Vagina (tissue), 2 donors: ENCODE measurements around the gene PARD6B. TPM values are rescaled to one million over a fixed set of nuclear protein-coding genes. Genes with fewer than 3 reads are reported as not detected.

Source experiments
- DNase-seq, 2 donors: peaks; one replicate each; pipeline ENCODE4 v3.0.0-alpha.2; 2017; ENCODE audit errors: extremely low spot score in 2 of 2
- H3K27ac ChIP-seq: fragments of 200-600 bp; sonication (generic); one replicate; pipeline ENCODE4 v1.5.1; 2019
- H3K27me3 ChIP-seq: fragments of 200-600 bp; sonication (generic); one replicate; pipeline ENCODE4 v1.5.1; 2019
- H3K36me3 ChIP-seq, 2 donors: fragments of 200-600 bp; sonication (generic); one replicate each; pipeline ENCODE4 v1.5.1; 2017 to 2019
- H3K4me1 ChIP-seq: fragments of 200-600 bp; sonication (generic); one replicate; pipeline ENCODE4 v1.5.1; 2019
- H3K4me3 ChIP-seq, 2 donors: fragments of 200-600 bp; sonication (generic); 1 replicate in 1 of 2; 2 replicates in 1 of 2; pipeline ENCODE4 v1.5.1; 2016 to 2019
- H3K9me3 ChIP-seq: fragments of 200-600 bp; sonication (generic); one replicate; pipeline ENCODE4 v1.5.1; 2019
- POLR2A ChIP-seq, 2 donors: fragments of 450-650 bp; IDR thresholded peaks; one replicate each; pipeline ENCODE4 v1.6.1; 2017; ENCODE audit warnings: antibody characterized with exemption in 2 of 2, mild to moderate bottlenecking in 2 of 2, moderate library complexity in 2 of 2
- POLR2AphosphoS5 ChIP-seq, 2 donors: sonication (generic); formaldehyde crosslinking; IDR thresholded peaks; one replicate each; pipeline ENCODE4 v1.9.0; 2017; ENCODE audit warnings: antibody characterized with exemption in 2 of 2, mild to moderate bottlenecking in 2 of 2, low read depth in 1 of 2; ENCODE audit not compliant: insufficient read depth in 1 of 2
- intact Hi-C: fragments of 100-400 bp; cut with DNase I; formaldehyde crosslinking; loops from one replicate; pipeline ENCODE4 v1.15.1; 2023
- total RNA-seq: library from RNA; depleted of rRNA; stranded (reverse); fragments of >200 nt; gene quantifications from one replicate; pipeline ENCODE4 v1.2.3, GENCODE V29; 2016
- TF ChIP-seq, protein P1 (sequence below), 3 experiments: fragments of 450-650 bp in 2 of 3; fragments of 200-600 bp in 1 of 3; sonication (generic) in 1 of 3; IDR thresholded peaks; one replicate each; pipeline ENCODE4 v1.5.1; 2017 to 2019; ENCODE audit warnings: antibody characterized with exemption in 3 of 3, mild to moderate bottlenecking in 2 of 3, moderate library complexity in 2 of 3

Gene PARD6B
- total RNA-seq, 1 donor from 2014 or later, result 4.7 TPM

- Histone ChIP-seq H3K36me3 (no peaks in the 10 kb centered on the region), H3K27ac (peak overlapping the region; percentile 77), H3K4me3 (no peak overlapping the region), H3K4me1 (peaks cover 37% of the 10 kb centered on the region), H3K27me3 (no peaks in the 10 kb centered on the region), H3K9me3 (no peaks in the 10 kb centered on the region)
- no peak for DNase-seq
- intact Hi-C loops, result no loop called here
- no peak for TF ChIP-seq POLR2A (IDR thresholded peaks at IDR 0.05)
- TF ChIP-seq POLR2AphosphoS5 (IDR thresholded peaks at IDR 0.05; ENCODE audit: insufficient read depth in 1 of 2, low read depth in 1 of 2), result peak; percentile 69 to 77
These were observed 6.3 kb upstream of the PARD6B start for GRCh38 chr20:50724851-50725723.

DNA sequence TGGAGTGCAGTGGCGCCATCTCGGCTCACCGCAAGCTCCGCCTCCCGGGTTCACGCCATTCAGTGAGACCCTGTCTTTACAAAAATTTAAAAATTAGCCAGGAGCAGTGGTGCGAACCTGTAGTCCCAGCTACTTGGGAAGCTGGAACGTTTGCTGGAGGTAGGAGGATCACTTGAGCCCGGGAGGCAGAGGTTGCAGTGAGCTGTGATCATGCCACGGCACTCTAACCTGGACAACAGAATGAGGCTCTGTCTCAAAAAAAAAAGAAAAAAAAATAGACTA, 5.7 kb upstream of the PARD6B start:
- intact Hi-C loops, result no loop called here
- H3K27ac ChIP-seq, result peak overlapping the region; percentile 77
- TF ChIP-seq POLR2A (IDR thresholded peaks at IDR 0.05) (no peak), POLR2AphosphoS5 (IDR thresholded peaks at IDR 0.05; ENCODE audit: insufficient read depth in 1 of 2, low read depth in 1 of 2) (no peak)
- TF ChIP-seq, protein P1, sequence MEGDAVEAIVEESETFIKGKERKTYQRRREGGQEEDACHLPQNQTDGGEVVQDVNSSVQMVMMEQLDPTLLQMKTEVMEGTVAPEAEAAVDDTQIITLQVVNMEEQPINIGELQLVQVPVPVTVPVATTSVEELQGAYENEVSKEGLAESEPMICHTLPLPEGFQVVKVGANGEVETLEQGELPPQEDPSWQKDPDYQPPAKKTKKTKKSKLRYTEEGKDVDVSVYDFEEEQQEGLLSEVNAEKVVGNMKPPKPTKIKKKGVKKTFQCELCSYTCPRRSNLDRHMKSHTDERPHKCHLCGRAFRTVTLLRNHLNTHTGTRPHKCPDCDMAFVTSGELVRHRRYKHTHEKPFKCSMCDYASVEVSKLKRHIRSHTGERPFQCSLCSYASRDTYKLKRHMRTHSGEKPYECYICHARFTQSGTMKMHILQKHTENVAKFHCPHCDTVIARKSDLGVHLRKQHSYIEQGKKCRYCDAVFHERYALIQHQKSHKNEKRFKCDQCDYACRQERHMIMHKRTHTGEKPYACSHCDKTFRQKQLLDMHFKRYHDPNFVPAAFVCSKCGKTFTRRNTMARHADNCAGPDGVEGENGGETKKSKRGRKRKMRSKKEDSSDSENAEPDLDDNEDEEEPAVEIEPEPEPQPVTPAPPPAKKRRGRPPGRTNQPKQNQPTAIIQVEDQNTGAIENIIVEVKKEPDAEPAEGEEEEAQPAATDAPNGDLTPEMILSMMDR (IDR thresholded peaks at IDR 0.05), result no peak
- DNase-seq, result no peak
- peaks cover 42% of the 10 kb centered on the region for H3K4me1 ChIP-seq
- H3K9me3 ChIP-seq, result no peaks in the 10 kb centered on the region
- H3K36me3 ChIP-seq, result no peaks in the 10 kb centered on the region
- no peaks in the 10 kb centered on the region for H3K27me3 ChIP-seq
- H3K4me3 ChIP-seq, result no peak overlapping the region

- intact Hi-C loops, result no loop called here
- TF ChIP-seq, protein P1 (IDR thresholded peaks at IDR 0.05), result no peak
- no peak for TF ChIP-seq POLR2A (IDR thresholded peaks at IDR 0.05)
- Histone ChIP-seq H3K27me3 (no peaks in the 10 kb centered on the region), H3K4me3 (no peak overlapping the region), H3K27ac (peak overlapping the region; percentile 79), H3K9me3 (no peaks in the 10 kb centered on the region), H3K36me3 (no peaks in the 10 kb centered on the region), H3K4me1 (peaks cover 49% of the 10 kb centered on the region)
- no peak for DNase-seq
These were observed 4.2 kb upstream of the PARD6B start for GRCh38 chr20:50726955-50727791.

GRCh38 chr20:50727792-50728485, 3.4 kb upstream of the PARD6B start:
- Histone ChIP-seq H3K4me1 (peaks cover 49% of the 10 kb centered on the region), H3K27me3 (no peaks in the 10 kb centered on the region), H3K9me3 (no peaks in the 10 kb centered on the region), H3K36me3 (no peaks in the 10 kb centered on the region), H3K4me3 (no peak overlapping the region), H3K27ac (peak overlapping the region; percentile 79)
- peak in 1 of 2 donors; percentile 81 for DNase-seq
- intact Hi-C loops, result no loop called here
- TF ChIP-seq POLR2A (IDR thresholded peaks at IDR 0.05) (no peak), POLR2AphosphoS5 (IDR thresholded peaks at IDR 0.05; ENCODE audit: insufficient read depth in 1 of 2, low read depth in 1 of 2) (peak in 1 of 2 donors; percentile 15)
- TF ChIP-seq, protein P1 (IDR thresholded peaks at IDR 0.05), result no peak

DNA sequence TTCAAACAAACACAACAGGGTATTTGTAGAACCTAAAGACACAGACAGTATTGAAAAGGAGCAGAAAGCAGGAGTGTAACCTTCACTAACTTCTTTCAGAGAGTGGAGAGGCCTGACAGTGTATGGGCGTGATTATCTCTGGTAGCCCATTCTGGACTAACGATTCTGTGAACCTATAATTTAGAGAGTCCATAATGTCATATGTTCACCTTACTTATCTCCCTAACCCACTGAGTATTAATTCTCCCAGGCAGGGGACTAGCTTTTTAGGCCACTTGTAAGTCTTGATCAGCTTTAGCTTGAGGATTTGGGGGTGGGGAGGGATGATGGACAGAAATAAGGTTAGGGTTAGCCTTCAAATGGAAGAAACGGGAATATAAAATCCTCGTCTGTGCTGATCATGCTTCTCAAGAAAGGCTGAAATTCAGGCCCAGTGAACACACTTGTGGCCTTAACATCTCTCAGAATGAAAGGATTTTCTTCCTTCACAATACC, 2.8 kb upstream of the PARD6B start:
- H3K27me3 ChIP-seq, result no peaks in the 10 kb centered on the region
- no peaks in the 10 kb centered on the region for H3K9me3 ChIP-seq
- TF ChIP-seq, protein P1 (IDR thresholded peaks at IDR 0.05), result no peak
- TF ChIP-seq POLR2A (IDR thresholded peaks at IDR 0.05), result no peak
- TF ChIP-seq POLR2AphosphoS5 (IDR thresholded peaks at IDR 0.05; ENCODE audit: insufficient read depth in 1 of 2, low read depth in 1 of 2), result no peak
- peak overlapping the region; percentile 79 for H3K27ac ChIP-seq
- intact Hi-C loops, result no loop called here
- no peak overlapping the region for H3K4me3 ChIP-seq
- peaks cover 55% of the 10 kb centered on the region for H3K4me1 ChIP-seq
- DNase-seq, result peak in 1 of 2 donors; percentile 80
- no peaks in the 10 kb centered on the region for H3K36me3 ChIP-seq
